Activated naive CD8-positive, alpha-beta T cell treated with anti-CD3 and anti-CD28 coated beads, Interleukin-2, amount 50 U/mL, for 24 hours (primary cell): ENCODE measurements around the gene LSM5.

Source experiments
- ATAC-seq: fragments of 150-1000 bp; cut with Tn5 transposase; one replicate; pipeline ENCODE4 v1.10.0; 2021
- DNase-seq: peaks from one replicate; pipeline ENCODE4 v3.0.0; 2021
- H3K27ac Mint-ChIP-seq: one replicate; pipeline ENCODE4 v1.8.0; 2021; ENCODE audit warnings: mild to moderate bottlenecking, mixed read lengths
- H3K27me3 Mint-ChIP-seq: one replicate; pipeline ENCODE4 v1.8.0; 2021; ENCODE audit warnings: mixed read lengths
- H3K36me3 Mint-ChIP-seq: one replicate; pipeline ENCODE4 v1.8.0; 2021; ENCODE audit warnings: low read depth, mixed read lengths
- H3K4me1 Mint-ChIP-seq: one replicate; pipeline ENCODE4 v1.8.0; 2021; ENCODE audit warnings: mixed read lengths
- H3K4me3 Mint-ChIP-seq: one replicate; pipeline ENCODE4 v1.8.0; 2021; ENCODE audit warnings: mild to moderate bottlenecking, moderate library complexity, mixed read lengths
- H3K9me3 Mint-ChIP-seq: one replicate; pipeline ENCODE4 v1.8.0; 2021; ENCODE audit warnings: mixed read lengths

Gene LSM5

DNA sequence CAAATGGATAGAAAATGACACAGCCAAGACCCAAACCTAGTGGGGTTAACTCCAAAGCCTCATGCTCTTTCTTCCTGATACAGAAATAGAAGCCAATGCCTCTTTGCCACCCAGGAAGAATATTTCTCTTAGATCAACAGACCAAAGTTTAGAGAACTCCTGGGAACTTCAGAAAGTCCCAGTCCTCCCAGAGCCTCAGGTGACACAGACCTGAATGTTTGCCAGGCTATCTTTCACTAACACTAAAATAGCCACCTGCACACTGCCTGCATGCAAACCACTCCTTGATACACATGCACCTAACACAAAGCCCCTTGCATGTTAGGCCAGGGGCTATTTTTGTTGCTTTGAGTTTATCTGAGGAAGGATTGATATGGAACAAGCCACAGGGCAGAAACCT is 27.7 kb downstream of the LSM5 start:
- DNase-seq, result no peak
- Mint-ChIP-seq H3K4me1 (no peaks in the 10 kb centered on the region), H3K4me3 (no peak overlapping the region), H3K9me3 (no peaks in the 10 kb centered on the region), H3K27me3 (peaks cover 2% of the 10 kb centered on the region), H3K36me3 (no peaks in the 10 kb centered on the region), H3K27ac (no peak overlapping the region)
- ATAC-seq, result no peak

- no peak for DNase-seq
- ATAC-seq, result no peak
- Mint-ChIP-seq H3K36me3 (no peaks in the 10 kb centered on the region), H3K27ac (no peak overlapping the region), H3K9me3 (no peaks in the 10 kb centered on the region), H3K4me3 (no peak overlapping the region), H3K4me1 (no peaks in the 10 kb centered on the region), H3K27me3 (peaks cover 2% of the 10 kb centered on the region)
Measured at GRCh38 chr7:32461484-32461883, 28.7 kb downstream of the LSM5 start.

- no peaks in the 10 kb centered on the region for H3K36me3 Mint-ChIP-seq
- no peak overlapping the region for H3K4me3 Mint-ChIP-seq
- no peaks in the 10 kb centered on the region for H3K9me3 Mint-ChIP-seq
- DNase-seq (no peak), ATAC-seq (no peak)
- no peaks in the 10 kb centered on the region for H3K4me1 Mint-ChIP-seq
- no peak overlapping the region for H3K27ac Mint-ChIP-seq
- peaks cover 4% of the 10 kb centered on the region for H3K27me3 Mint-ChIP-seq
Measured at GRCh38 chr7:32459788-32460187, 30.4 kb downstream of the LSM5 start.

GRCh38 chr7:32458025-32458424 is 32.2 kb downstream of the LSM5 start:
- no peaks in the 10 kb centered on the region for H3K9me3 Mint-ChIP-seq
- DNase-seq, result no peak
- no peaks in the 10 kb centered on the region for H3K36me3 Mint-ChIP-seq
- H3K27ac Mint-ChIP-seq, result no peak overlapping the region
- ATAC-seq, result no peak
- H3K27me3 Mint-ChIP-seq, result peaks cover 10% of the 10 kb centered on the region
- H3K4me3 Mint-ChIP-seq, result no peak overlapping the region
- H3K4me1 Mint-ChIP-seq, result no peaks in the 10 kb centered on the region

DNA sequence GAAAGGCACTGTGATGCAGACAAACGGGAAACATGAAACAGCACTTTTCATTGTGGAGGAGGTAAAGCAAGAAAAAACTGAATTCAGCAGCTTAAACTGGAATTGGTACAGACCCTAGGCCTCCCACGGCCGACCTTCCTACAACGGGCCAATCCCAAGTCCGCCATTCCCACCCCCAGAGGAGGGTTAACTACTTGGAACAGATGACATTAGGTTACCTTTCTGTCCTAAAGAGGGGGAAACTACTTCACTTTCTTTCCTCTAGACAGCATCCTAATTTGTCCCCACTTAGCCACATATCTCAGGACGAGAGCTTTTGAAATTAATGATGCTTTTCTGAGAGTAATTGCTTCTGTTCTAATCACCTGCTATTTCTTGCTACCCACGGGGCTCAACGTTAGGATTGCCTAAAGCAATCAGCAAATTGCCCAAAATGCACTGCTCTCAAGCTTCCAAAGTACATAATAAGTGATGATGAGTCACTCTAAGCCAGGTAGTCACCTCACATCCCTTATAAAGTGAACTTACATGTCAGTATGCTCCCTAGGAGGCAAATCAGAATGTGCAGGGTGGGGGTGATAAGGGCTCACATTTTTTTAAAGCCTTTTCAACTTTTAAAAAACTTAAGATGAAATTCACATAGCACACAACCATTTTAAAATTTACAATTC is 36.7 kb downstream of the LSM5 start:
- H3K27ac Mint-ChIP-seq, result no peak overlapping the region
- no peaks in the 10 kb centered on the region for H3K9me3 Mint-ChIP-seq

DNA sequence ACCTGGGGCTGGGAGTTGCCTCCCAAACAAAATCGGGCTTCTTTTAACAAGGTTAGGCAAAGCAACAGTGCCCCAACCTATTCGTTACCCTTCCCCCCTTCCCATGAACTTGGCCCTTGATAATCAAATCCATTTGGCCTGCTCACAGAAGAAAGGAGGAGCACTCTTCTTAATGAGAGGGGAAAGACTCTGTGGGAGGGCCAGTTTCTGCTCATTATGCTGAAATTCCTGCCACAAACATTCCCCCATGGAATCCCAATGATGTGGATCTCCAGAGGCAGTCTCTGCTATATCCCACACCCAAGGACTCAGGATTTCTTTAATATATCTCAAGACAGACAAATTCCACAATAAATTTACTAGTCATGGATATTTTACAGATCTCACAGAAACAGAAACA is 43.0 kb downstream of the LSM5 start:
- H3K27ac Mint-ChIP-seq, result no peak overlapping the region

More for the DNA sequence above, 36.7 kb downstream of the LSM5 start:
- Mint-ChIP-seq H3K36me3 (no peaks in the 10 kb centered on the region), H3K27me3 (peaks cover 9% of the 10 kb centered on the region), H3K4me1 (no peaks in the 10 kb centered on the region), H3K4me3 (no peak overlapping the region)
- DNase-seq, result no peak
- ATAC-seq, result no peak

DNA sequence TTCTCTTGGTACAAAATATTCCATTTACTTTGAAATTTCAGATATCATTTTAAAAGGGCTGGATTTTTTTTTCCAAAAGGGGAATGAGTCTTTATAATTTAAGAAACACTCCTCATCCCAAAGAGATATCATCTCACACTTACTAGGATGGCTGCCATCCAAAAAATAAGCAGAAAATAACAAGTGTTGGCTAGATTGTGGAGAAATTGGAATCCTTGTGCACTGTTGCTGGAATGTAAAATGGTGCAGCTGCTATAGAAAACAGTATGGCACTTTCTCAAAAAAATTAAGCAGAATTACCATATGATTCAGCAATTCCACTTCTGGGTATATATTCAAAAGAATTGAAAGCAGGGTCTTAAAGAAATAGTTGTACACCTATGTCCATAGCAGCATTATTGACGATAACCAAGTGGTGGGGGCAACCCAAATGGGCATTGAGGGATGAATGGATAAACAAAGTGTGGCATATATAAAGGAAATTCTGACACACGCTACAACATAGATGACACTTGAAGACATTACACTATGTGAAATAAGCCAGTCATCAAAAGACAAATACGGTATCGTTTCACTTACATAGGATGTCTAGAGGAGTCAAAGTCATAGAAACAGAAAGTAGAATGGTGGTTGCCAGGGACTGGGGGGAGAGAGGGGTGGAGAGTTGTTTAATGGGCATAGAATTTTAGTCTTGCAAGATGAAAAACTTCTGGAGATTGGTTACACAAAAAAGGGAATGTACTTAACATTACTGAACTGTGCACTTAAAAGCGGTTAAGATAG is 53.8 kb downstream of the LSM5 start:
- Mint-ChIP-seq H3K9me3 (no peaks in the 10 kb centered on the region), H3K36me3 (no peaks in the 10 kb centered on the region), H3K4me3 (no peak overlapping the region), H3K27ac (no peak overlapping the region), H3K4me1 (no peaks in the 10 kb centered on the region), H3K27me3 (peaks cover 4% of the 10 kb centered on the region)
- DNase-seq (no peak), ATAC-seq (no peak)

More for the DNA sequence above, 43.0 kb downstream of the LSM5 start:
- Mint-ChIP-seq H3K36me3 (no peaks in the 10 kb centered on the region), H3K27me3 (peaks cover 15% of the 10 kb centered on the region), H3K4me1 (no peaks in the 10 kb centered on the region), H3K9me3 (peaks cover 4% of the 10 kb centered on the region), H3K4me3 (no peak overlapping the region)
- ATAC-seq, result no peak
- no peak for DNase-seq
